Activated CD4-positive, alpha-beta T cell treated with anti-CD3 and anti-CD28 coated beads, Interleukin-2, amount 50 U/mL, for 1 hour (primary cell): ENCODE results near the gene ME2.
"Not testable (repeated sequence)": the region's sequence is repeated elsewhere in the genome, so short reads cannot be mapped to it uniquely, and the experiment has no call there.

Source experiments
- DNase-seq: peaks from one replicate; pipeline ENCODE4 v3.0.0-alpha.2; 2020

Gene ME2

GRCh38 chr18:50862401-50862800, 16.5 kb upstream of the ME2 start:
- DNase-seq, result no peak

DNA sequence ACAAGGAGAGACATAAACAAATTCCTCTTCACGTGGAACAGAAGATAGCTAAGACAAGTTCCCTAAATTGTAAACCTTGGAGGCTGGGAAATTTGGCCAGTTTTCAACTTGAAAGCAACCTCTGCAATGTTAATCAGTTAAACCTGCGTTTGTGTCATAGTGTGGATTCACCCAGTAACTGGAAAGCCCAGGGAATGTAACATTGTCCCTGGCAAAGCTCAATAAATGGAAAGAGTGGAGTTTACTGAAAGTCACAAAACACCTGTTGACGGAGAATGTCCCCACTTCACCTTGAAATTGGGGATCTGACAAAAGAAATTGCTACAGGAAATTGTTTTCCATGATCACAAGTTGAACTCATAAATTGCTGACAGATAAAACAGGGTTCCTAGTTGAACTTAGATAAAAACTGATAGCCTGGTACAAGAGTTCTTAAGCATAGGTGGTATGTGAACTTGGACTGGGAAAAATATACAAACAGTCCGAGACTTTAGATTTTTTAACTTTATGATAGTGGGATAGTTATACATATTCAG, 15.0 kb upstream of the ME2 start:
- DNase-seq, result no peak

- DNase-seq, result no peak
Observed at GRCh38 chr18:50866765-50867164, 12.2 kb upstream of the ME2 start.

DNA sequence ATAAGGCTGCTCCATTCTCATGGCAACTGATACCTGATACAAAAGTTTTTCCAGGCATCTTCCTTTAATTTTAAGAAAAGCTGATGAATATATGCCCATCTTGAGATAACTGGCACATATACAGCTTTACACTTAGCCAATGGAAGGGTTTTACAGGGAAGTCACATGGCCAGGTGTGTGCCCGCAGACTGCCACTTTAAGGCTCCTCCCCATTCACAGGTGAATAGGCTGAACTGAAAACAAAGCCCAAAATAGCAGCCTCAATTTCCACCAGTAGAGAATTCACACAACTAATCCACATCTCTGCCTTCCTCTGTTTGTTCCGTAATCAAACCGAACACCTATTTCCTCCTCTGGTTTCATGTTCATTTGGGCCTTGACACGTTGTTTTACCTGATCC, 9.8 kb upstream of the ME2 start:
- DNase-seq, result no peak

DNA sequence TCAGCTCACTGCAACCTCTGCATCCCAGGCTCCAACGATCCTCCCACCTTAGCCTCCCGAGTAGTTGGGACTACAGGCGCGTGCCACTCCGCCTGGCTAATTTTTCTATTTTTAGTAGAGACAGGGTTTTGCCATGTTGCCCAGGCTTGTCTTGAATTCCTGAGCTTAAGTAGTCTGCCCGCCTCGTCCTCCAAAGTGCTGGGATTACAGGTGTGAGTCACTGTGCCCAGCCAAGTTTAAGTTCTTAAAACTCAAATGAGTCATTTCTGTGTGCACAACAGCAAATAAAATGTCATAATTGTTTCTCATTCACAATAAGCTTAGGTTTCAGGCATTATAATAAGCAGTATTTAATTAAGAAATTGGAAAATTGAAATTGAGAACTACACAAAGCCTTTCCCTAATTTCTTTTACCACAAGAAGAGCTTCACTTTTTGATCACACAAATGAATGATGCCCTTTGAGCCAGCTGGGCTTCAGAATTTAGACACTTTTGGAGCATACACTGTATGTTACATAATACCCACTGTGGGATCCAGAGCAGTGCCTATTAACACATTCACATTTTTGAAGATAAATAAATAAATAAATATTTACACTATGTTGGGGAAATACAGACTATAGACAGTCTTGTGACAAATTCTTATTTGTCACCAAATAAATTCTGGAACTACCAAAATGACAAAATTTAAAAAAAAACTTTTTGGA, 8.6 kb upstream of the ME2 start:
- no peak for DNase-seq

GRCh38 chr18:50871846-50872245, 7.1 kb upstream of the ME2 start:
- DNase-seq, result no peak

- no peak for DNase-seq
Observed at GRCh38 chr18:50875966-50876536, 2.9 kb upstream of the ME2 start.

DNA sequence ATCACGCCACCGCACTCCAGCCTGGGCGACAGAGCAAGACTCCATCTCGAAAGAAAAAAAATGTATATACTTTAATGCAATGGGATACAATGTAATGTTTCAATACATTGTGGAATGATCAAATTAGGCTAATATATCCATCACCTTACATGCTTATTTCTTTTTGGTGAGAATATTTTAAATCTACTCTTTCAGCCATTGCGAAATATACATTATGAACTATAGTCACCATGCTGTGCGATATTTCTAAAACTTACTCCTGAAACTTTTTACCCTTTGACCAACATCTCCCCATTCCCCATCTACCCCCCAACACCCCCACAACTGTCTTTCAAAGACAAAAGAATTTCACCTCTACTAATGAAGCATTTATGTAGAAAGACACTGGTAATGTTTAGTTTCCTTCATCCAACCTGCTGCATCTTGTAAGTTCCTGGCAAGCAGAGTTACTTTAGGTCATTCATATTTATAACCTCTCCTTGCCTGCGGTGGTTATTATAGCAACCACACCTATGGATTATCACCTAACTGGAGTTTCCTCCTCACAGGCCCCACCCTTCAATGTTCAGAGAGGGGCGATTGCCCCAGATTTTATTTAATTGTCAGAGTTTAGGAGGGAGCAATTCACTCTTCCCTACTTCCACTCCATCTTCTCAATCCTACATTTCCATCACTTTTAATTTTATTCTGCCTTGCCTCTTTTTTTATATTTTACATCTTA, 1.2 kb upstream of the ME2 start:
- no peak for DNase-seq

DNA sequence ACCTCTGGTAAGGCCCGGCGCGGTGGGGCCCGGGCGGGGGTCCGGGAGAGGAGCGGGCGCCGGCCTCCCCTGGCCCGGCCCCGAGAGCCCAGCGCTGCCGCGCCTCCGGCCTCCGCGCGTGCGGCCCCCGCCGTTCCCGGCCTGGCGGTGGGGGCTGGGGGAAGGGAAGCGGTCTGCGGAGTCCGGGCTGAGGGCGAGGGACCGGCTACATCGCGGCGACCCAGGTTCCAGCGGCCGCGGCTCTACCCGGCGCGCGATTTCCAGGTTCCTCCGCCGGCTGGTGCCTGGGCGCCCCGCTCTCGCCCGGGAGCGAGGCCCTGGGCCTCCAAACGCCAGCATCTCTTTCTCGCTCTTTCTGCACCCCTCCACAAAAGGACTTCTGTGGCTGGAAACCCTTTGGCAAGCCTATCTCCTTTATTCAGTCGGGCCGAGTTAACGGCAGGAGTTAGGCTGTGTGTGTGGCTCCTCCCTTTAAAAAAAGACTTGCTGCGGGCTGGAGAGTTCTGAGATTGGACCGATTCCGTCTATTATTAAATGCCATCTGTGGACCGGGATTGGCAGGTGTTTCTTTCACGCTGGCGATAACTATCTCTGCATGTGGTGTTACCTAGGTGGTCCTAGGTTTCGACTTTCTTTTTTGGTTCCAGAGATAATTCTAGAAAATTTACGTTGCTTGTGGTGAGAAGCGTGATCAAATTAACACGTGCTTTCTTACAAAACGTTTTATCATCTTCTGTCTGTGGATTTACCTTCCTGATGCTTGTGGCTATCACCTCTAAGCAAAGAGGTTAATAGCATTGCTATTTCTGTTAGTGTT, 592 bp downstream of the ME2 start:
- peak; percentile 9 for DNase-seq

DNA sequence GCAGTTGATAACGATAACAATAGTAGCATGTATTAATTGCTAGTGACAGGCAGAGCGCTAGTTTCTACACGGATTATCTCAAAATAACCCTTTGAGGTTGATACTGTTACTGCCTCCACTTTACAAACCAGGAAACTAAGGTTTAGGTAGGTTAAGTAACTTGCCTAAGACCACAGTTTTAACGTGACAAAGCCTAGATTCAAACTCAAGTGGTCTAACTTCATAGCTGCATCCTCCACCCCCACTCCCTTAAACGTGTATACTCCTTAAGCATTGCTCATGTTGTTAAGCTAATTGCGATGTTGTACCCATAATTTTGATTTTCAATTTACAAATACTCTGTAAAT, 1.2 kb downstream of the ME2 start:
- DNase-seq, result no peak

- DNase-seq, result not testable (repeated sequence)
Observed at GRCh38 chr18:50880944-50881343, 2.0 kb downstream of the ME2 start.

DNA sequence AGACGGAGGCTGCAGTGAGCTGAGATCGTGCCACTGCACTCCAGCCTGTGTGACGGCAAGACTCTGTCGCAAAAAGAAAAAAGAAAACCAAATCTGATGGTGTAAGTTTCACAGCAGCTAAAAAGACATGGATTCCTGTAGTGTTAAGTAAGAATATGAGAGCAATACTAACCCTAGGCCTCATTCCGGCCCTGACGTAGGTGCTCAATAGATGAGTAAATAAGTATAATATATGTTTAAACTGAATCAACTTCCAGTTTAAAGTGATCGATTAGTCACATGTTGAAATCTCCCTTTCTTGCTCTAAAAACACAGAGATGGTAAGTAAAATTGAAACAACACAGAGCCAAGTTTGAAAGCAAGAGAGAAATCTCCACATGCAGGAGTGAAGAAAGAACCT, 8.0 kb downstream of the ME2 start:
- DNase-seq, result no peak

DNA sequence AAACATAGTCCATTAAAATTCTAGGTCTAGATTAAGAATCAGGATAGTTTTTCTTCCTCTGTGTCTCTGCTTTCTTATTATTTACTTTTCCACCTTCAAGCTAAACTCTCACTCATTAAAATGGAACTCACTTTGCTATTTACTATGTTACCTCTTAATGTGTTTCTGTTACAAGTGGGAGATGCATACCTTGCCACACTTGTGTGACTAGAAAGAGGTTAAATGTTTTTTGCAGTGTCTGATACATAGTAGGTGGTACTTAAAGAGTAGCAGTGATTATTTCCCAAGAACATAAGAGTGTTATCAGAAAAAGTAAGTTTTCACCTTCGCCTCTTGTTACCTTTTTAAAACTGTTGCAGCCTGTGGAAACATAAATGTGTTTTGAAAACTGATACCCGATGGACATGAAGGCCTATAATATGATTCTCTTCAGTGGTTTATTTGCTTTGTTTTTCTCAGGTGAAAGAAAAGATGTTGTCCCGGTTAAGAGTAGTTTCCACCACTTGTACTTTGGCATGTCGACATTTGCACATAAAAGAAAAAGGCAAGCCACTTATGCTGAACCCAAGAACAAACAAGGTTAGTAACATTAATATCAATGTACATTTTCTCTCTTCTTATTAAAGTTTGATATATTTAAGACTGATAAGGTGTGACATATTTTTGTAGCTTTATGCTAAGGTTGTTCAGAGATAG, 16.6 kb downstream of the ME2 start:
- no peak for DNase-seq

GRCh38 chr18:50896093-50896492, 17.2 kb downstream of the ME2 start:
- DNase-seq, result no peak

DNA sequence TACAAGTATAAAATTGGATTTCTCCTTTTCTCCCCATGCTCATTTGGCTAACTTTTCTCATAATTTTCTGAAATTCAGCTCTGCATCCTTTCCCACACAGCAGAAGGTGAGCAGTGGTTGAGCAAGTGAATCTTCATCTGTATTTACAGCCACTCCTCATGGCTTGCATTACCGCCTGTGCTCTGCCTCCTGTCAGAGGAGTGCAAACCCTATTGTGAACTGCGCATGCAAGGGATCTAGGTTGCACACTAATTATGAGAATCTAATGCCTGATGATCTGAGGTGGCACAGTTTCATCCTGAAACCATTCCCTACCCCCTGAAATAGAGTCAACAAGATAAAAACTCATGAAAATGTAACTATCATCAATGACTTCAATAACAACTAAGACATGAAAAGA, 20.0 kb downstream of the ME2 start:
- no peak for DNase-seq

- no peak for DNase-seq
Observed at GRCh38 chr18:50902797-50903196, 23.9 kb downstream of the ME2 start.

DNA sequence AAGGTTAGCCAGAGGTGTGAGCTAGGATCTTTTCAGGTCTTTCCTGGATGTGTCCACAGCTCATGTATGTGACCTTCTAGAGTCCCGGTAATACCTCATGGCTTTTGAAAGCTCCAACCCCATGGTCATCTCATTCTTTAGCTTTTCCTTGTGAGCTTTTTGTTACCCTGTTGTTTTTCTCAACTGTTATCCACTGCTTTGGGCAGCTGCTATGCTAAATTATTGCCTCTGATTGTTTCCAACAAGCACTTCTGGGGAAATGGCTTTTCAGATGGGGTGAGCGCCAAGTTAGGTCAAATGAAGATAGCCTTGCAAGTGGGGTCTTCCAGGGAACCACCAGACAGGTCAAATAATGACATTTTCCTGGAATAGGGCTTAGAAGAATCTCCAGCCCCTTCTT, 27.9 kb downstream of the ME2 start:
- DNase-seq, result no peak

DNA sequence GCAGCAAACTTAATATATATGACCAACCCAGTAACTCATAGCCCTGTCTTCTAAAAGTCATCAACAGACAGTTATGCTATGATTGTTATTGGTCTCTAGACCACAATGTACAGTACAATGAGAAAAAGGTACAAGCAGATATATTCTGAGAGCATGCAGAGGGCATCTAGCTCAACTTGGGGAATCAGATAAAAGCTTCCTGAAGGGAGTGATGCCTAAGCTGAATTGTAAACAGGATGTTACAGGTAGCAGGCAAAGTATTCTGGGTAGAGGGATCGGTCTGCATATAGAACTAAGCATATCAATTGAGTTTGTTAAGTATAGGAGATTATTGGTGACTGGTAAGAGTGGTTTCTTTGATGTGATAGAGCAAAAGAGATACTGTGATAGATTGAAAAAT, 30.3 kb downstream of the ME2 start:
- DNase-seq, result no peak

- DNase-seq, result no peak
Observed at GRCh38 chr18:50911006-50911405, 32.1 kb downstream of the ME2 start.

DNA sequence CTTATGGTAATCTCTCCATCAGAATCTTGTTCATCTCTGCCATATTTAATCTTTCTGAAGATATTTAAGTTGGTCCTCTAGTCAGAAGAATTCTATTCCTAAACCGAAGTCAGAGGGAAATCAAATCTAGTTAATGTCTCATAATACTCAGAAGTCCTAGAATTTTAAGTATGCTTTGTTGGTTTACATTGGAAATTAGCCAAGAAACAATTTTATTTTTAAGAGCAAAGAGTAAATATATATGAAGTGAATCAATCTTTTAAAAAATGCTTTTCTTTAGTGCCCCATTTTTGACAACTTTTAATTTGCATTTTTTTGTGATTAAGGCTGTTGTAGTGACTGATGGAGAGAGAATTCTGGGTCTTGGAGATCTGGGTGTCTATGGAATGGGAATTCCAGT, 38.1 kb downstream of the ME2 start:
- no peak for DNase-seq

GRCh38 chr18:50918153-50918552, 39.2 kb downstream of the ME2 start:
- DNase-seq, result no peak

DNA sequence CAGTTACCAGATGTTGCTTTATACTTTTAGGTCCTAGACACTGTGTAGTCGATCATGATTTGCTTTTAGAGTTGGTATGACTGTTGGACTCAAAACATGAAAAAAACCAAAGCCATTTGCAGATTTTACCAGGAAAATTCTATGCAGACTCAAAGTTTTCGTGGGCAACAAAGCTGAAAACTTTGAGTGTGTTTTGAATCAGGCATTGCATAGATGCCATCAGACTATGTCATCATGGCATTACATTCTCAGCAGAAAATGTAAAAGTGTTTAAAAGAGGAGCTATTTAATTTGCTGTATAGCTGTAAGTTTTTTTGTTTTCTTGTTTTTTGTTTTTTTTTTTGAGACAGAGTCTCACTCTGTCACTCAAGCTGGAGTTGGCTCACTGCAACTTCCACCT, 45.5 kb downstream of the ME2 start:
- DNase-seq, result no peak

DNA sequence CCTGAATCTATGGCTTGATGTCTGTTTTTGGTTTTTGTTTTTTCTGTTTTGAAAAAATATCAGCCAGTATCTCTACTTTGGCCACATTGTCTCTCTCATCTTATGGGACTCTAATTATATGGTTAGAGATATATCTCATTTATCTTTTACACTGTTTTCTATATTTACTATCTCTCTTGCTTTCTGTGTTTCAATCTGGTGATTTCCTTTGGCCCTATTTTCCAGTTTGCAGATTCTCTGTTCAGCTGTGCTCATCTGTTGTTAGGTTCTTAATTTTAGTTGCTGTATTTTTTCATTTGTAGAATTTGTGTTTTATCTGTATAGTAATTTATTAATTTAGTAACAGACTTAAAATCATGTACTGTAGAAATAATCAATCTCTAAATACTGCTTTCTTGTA, 47.6 kb downstream of the ME2 start:
- no peak for DNase-seq
